HFFc6 (cell line): ENCODE results near the gene LOXL3. TPM values are rescaled to one million over a fixed set of nuclear protein-coding genes. Genes with fewer than 3 reads are reported as not detected.

ENCODE experiments used
- DNase-seq: peaks from one replicate; pipeline ENCODE4 v3.0.0-alpha.2; 2018
- H3K27ac Mint-ChIP-seq: 2 replicates; pipeline ENCODE4 v1.8.0; 2020; ENCODE audit warnings: mild to moderate bottlenecking, mixed read lengths
- H3K27me3 Mint-ChIP-seq: 2 replicates; pipeline ENCODE4 v1.8.0; 2021; ENCODE audit warnings: mild to moderate bottlenecking, moderate library complexity, mixed read lengths; ENCODE audit not compliant: insufficient read depth
- H3K36me3 Mint-ChIP-seq: 2 replicates; pipeline ENCODE4 v1.8.0; 2021; ENCODE audit warnings: low read depth, mixed read lengths
- H3K4me1 Mint-ChIP-seq: 2 replicates; pipeline ENCODE4 v1.8.0; 2020; ENCODE audit warnings: low read depth, mixed read lengths
- H3K4me3 Mint-ChIP-seq: 2 replicates; pipeline ENCODE4 v1.8.0; 2020; ENCODE audit warnings: mild to moderate bottlenecking, moderate library complexity, mixed read lengths
- H3K9me3 Mint-ChIP-seq: 2 replicates; pipeline ENCODE4 v1.8.0; 2020; ENCODE audit warnings: mild to moderate bottlenecking, mixed read lengths
- total RNA-seq, 6 experiments: library from RNA; stranded (reverse); fragmentation: NEBNext Ultra II Directional; extraction: Animal tissue kit (Norgen Biotek cat#: 25700); gene quantifications; 2 replicates in 1 of 6; 3 replicates in 5 of 6; pipeline ENCODE4 v1.2.3, GENCODE V29; 2021
- TF ChIP-seq, protein P1 (sequence below): fragments of 200-600 bp; sonication (generic); IDR thresholded peaks from 2 replicates; pipeline ENCODE4 v1.5.0; 2021; ENCODE audit warnings: antibody characterized with exemption, mild to moderate bottlenecking

The LOXL3 gene
- total RNA-seq, 6 experiments from 2014 or later, result 59.4 to 76.5 (median 64.1) TPM

GRCh38 chr2:74503506-74504475 lies 50.0 kb downstream of the LOXL3 start:
- H3K4me1 Mint-ChIP-seq, result peaks cover 56% of the 10 kb centered on the region
- peaks cover 22% of the 10 kb centered on the region for H3K36me3 Mint-ChIP-seq
- peak overlapping the region; percentile 98 for H3K4me3 Mint-ChIP-seq
- DNase-seq, result no peak
- H3K27ac Mint-ChIP-seq, result peak overlapping the region; percentile 85
- TF ChIP-seq, protein P1, sequence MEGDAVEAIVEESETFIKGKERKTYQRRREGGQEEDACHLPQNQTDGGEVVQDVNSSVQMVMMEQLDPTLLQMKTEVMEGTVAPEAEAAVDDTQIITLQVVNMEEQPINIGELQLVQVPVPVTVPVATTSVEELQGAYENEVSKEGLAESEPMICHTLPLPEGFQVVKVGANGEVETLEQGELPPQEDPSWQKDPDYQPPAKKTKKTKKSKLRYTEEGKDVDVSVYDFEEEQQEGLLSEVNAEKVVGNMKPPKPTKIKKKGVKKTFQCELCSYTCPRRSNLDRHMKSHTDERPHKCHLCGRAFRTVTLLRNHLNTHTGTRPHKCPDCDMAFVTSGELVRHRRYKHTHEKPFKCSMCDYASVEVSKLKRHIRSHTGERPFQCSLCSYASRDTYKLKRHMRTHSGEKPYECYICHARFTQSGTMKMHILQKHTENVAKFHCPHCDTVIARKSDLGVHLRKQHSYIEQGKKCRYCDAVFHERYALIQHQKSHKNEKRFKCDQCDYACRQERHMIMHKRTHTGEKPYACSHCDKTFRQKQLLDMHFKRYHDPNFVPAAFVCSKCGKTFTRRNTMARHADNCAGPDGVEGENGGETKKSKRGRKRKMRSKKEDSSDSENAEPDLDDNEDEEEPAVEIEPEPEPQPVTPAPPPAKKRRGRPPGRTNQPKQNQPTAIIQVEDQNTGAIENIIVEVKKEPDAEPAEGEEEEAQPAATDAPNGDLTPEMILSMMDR, result no peak
- peaks cover 20% of the 10 kb centered on the region for H3K27me3 Mint-ChIP-seq
- H3K9me3 Mint-ChIP-seq, result no peaks in the 10 kb centered on the region

GRCh38 chr2:74502720-74503505 lies 50.8 kb downstream of the LOXL3 start:
- TF ChIP-seq, protein P1, result peak; percentile 44
- Mint-ChIP-seq H3K36me3 (peaks cover 22% of the 10 kb centered on the region), H3K27ac (peak overlapping the region; percentile 85), H3K4me3 (peak overlapping the region; percentile 84), H3K27me3 (peaks cover 20% of the 10 kb centered on the region), H3K9me3 (no peaks in the 10 kb centered on the region), H3K4me1 (peaks cover 55% of the 10 kb centered on the region)
- peak; percentile 72 for DNase-seq

- TF ChIP-seq, protein P1, result no peak
- H3K4me1 Mint-ChIP-seq, result peaks cover 54% of the 10 kb centered on the region
- DNase-seq, result no peak
- no peaks in the 10 kb centered on the region for H3K9me3 Mint-ChIP-seq
- peaks cover 22% of the 10 kb centered on the region for H3K36me3 Mint-ChIP-seq
- H3K27ac Mint-ChIP-seq, result peak overlapping the region; percentile 85; the same call in 1 of the 2 replicates
- peaks cover 17% of the 10 kb centered on the region for H3K27me3 Mint-ChIP-seq
- H3K4me3 Mint-ChIP-seq, result peak overlapping the region; percentile 84
These were observed 51.5 kb downstream of the LOXL3 start for GRCh38 chr2:74502147-74502719.

DNA sequence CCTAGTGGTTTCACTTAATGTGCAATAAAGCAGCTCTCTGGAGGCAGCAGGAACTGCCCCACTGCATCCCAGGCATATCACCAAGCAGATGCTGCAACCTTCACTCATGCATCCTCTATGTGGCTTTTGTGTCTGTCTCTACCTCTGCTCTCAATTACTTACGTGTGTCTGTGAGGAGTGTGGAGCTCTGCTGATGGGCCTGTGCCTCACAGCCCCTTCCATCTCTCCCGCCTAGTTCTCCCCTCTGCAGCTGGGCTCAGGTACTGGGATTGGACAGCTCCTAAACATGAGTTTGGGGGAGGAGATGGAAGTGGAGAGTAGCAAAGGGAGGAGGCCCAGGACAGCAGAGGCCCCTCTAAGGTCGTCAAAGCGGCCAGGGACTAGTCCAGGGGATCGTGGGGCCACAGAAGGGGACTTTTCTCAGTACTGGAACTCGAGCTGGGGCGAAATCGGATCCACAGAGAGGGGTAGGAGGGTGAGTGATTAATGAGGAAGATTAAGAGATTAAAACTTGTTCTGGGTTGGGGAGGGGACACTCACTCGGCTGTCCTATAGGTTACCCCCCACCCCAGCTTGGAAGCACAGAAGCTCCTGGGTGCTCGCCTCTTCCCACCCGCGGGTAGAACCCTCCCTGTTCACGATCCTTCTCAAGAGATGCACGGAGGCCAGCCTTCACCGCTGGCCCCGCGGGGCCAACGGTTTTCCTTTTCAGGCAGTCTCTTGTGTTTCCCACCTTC lies 52.2 kb downstream of the LOXL3 start:
- no peak for DNase-seq
- no peak overlapping the region for H3K27ac Mint-ChIP-seq
- H3K27me3 Mint-ChIP-seq, result peaks cover 17% of the 10 kb centered on the region
- no peaks in the 10 kb centered on the region for H3K9me3 Mint-ChIP-seq
- TF ChIP-seq, protein P1, result no peak
- H3K4me3 Mint-ChIP-seq, result peak overlapping the region; percentile 84; the same call in 1 of the 2 replicates
- H3K36me3 Mint-ChIP-seq, result peaks cover 18% of the 10 kb centered on the region
- H3K4me1 Mint-ChIP-seq, result peaks cover 50% of the 10 kb centered on the region

DNA sequence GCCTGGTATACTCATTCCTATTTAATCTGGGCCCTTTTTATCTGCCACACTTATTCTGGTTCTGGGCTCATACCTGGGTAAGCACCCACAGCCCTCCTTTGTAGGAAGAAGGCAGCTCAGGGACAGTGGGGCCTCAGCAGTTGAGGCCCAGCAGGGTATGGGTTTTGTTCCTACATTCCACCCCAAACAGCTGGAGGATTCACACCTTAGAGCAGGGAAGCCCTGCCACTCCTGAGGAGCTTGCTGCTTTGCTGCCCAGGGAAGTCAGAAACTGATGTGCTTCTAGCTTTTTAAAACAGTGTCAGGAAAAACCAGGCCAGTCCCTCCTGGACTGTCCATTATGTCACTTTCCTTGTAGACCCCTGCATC lies 53.2 kb downstream of the LOXL3 start:
- no peak overlapping the region for H3K4me3 Mint-ChIP-seq
- TF ChIP-seq, protein P1, result no peak

More for the DNA sequence above, 53.2 kb downstream of the LOXL3 start:
- peaks cover 17% of the 10 kb centered on the region for H3K27me3 Mint-ChIP-seq
- H3K4me1 Mint-ChIP-seq, result peaks cover 42% of the 10 kb centered on the region
- peaks cover 15% of the 10 kb centered on the region for H3K36me3 Mint-ChIP-seq
- no peak overlapping the region for H3K27ac Mint-ChIP-seq
- H3K9me3 Mint-ChIP-seq, result no peaks in the 10 kb centered on the region
- DNase-seq, result no peak
